A549 (cell line): Measurements from ENCODE around the gene PRR5. TPM values are rescaled to one million over a fixed set of nuclear protein-coding genes. Genes with fewer than 3 reads are reported as not detected.

Source experiments
- ATAC-seq, 2 experiments: fragments of 200-7000 bp in 1 of 2; fragments of >200 bp in 1 of 2; cut with Nextera tagmentation in 1 of 2; cut with Tn5 transposase in 1 of 2; 3 replicates each; pipeline versions ENCODE4 v1.8.0 to v1.9.1; 2018 to 2020; ENCODE audit warnings: mild to moderate bottlenecking in 1 of 2, moderate library complexity in 1 of 2
- CTCF ChIA-PET: fragments of 300-600 bp; sonication (Branson Sonifier 250); formaldehyde crosslinking; extraction: SDS; loops from one replicate; lab custom pipeline; 2021; ENCODE audit warnings: antibody characterized with exemption, inconsistent platforms; lab: Yijun Ruan, JAX
- POLR2A ChIA-PET: fragments of 350-600 bp; formaldehyde crosslinking; extraction: SDS; loops from one replicate; lab custom pipeline; 2021; ENCODE audit warnings: antibody characterized with exemption, inconsistent platforms; lab: Yijun Ruan, JAX
- DNase-seq, 2 experiments: peaks; one replicate each; pipeline versions ENCODE4 v3.0.0 to v3.0.0-alpha.2; 2011 to 2016; ENCODE audit warnings: low read depth in 1 of 2, low spot score in 1 of 2
- FAIRE-seq: peaks from 2 replicates; lab custom pipeline; 2011; peaks lifted over from hg19 to GRCh38; lab: Jason Lieb, UNC
- H3K27ac ChIP-seq, 2 experiments: fragments of >200 bp; sonication (Bioruptor Twin); formaldehyde crosslinking; 3 replicates each; pipeline ENCODE4 v1.5.1; 2016 to 2017
- H3K4me1 ChIP-seq: fragments of >200 bp; sonication (Bioruptor Twin); formaldehyde crosslinking; 3 replicates; pipeline ENCODE4 v1.6.1; 2016
- H3K4me2 ChIP-seq: fragments of >200 bp; sonication (Bioruptor Twin); formaldehyde crosslinking; 3 replicates; pipeline ENCODE4 v1.6.1; 2016
- H3K4me3 ChIP-seq: fragments of >200 bp; sonication (Bioruptor Twin); formaldehyde crosslinking; 3 replicates; pipeline ENCODE4 v1.5.1; 2016
- H3K9me3 ChIP-seq: fragments of >200 bp; sonication (Bioruptor Twin); formaldehyde crosslinking; 3 replicates; pipeline ENCODE4 v1.6.1; 2016
- ATOH8 ChIP-seq: fragments of 250-450 bp; sonication (Bioruptor Pico); IDR thresholded peaks from 2 replicates; pipeline ENCODE4 v1.5.0; 2020; ENCODE audit warnings: low read depth, mild to moderate bottlenecking, moderate library complexity
- BHLHE40 ChIP-seq: IDR thresholded peaks from 2 replicates; pipeline ENCODE4 v1.6.1; 2012; ENCODE audit warnings: low read depth, low read length, inconsistent platforms
- CBX8 ChIP-seq: fragments of 200-600 bp; sonication (generic); IDR thresholded peaks from 2 replicates; pipeline ENCODE4 v1.6.1; 2016
- CHD4 ChIP-seq: fragments of 200-600 bp; sonication (generic); IDR thresholded peaks from 2 replicates; pipeline ENCODE4 v1.6.1; 2016; ENCODE audit warnings: antibody characterized with exemption, mild to moderate bottlenecking, borderline replicate concordance
- FOSB ChIP-seq: fragments of 250-450 bp; sonication (Bioruptor Pico); IDR thresholded peaks from 2 replicates; pipeline ENCODE4 v1.5.0; 2020; ENCODE audit warnings: mild to moderate bottlenecking, moderate library complexity
- GATA3 ChIP-seq: IDR thresholded peaks from 2 replicates; pipeline ENCODE4 v1.6.1; 2012; ENCODE audit warnings: borderline replicate concordance
- KDM5A ChIP-seq: fragments of 200-600 bp; sonication (generic); IDR thresholded peaks from 2 replicates; pipeline ENCODE4 v1.6.1; 2016; ENCODE audit warnings: antibody characterized with exemption, mild to moderate bottlenecking
- MAFK ChIP-seq: fragments of 450-650 bp; IDR thresholded peaks from 2 replicates; pipeline ENCODE4 v1.6.1; 2014; ENCODE audit not compliant: partially characterized antibody
- MAZ ChIP-seq: fragments of 150-350 bp; IDR thresholded peaks from 2 replicates; pipeline ENCODE4 v1.6.1; 2014; ENCODE audit warnings: antibody characterized with exemption, low read depth, low read length, borderline replicate concordance
- MYC ChIP-seq: IDR thresholded peaks from 2 replicates; pipeline ENCODE4 v1.6.1; 2012; ENCODE audit warnings: mild to moderate bottlenecking, inconsistent platforms, low read length, improper control_type of control experiment, borderline replicate concordance
- RAD21 ChIP-seq, 2 experiments: fragments of >200 bp in 1 of 2; sonication (Bioruptor Twin) in 1 of 2; formaldehyde crosslinking in 1 of 2; IDR thresholded peaks in 1 of 2; conservative IDR thresholded peaks in 1 of 2; 2 replicates in 1 of 2; 3 replicates in 1 of 2; pipeline ENCODE4 v1.6.1; 2012 to 2018; ENCODE audit warnings: inconsistent platforms in 1 of 2
- TFCP2L1 ChIP-seq: fragments of 250-450 bp; sonication (Bioruptor Pico); IDR thresholded peaks from 2 replicates; pipeline ENCODE4 v1.5.0; 2021; ENCODE audit warnings: mild to moderate bottlenecking
- TP53 ChIP-seq: fragments of 250-450 bp; sonication (Bioruptor Pico); IDR thresholded peaks from 2 replicates; pipeline ENCODE4 v1.5.0; 2021; ENCODE audit warnings: mild to moderate bottlenecking, moderate library complexity
- WGBS: methylation state at CpG from one replicate; pipeline ENCODE4 v1.1.6; 2017; ENCODE audit errors: missing lambda C conversion rate; 5-methylcytosine and 5-hydroxymethylcytosine counted together
- polyA plus RNA-seq, 4 experiments: library from polyadenylated mRNA; depleted of rRNA in 3 of 4; stranded (reverse); fragments of >200 nt; fragmentation: RNase III in 1 of 4; extraction: RNeasy Plus Mini Kit Qiagen cat#74134 plus additional on column Dnase treatment in 1 of 4; gene quantifications; 2 replicates in 3 of 4; 3 replicates in 1 of 4; pipeline ENCODE4 v1.2.3, GENCODE V29; 2011 to 2017
- TF ChIP-seq, protein P1 (sequence below): fragments of 250-450 bp; sonication (Bioruptor Pico); IDR thresholded peaks from 2 replicates; pipeline ENCODE4 v1.5.0; 2021; ENCODE audit warnings: mild to moderate bottlenecking, moderate library complexity, borderline replicate concordance
- TF ChIP-seq, protein P2 (sequence below): fragments of >200 bp; sonication (Bioruptor Twin); formaldehyde crosslinking; IDR thresholded peaks from 3 replicates; pipeline ENCODE4 v1.6.1; 2016
- TF ChIP-seq, protein P3 (sequence below): IDR thresholded peaks from 2 replicates; pipeline ENCODE4 v1.6.1; 2012; ENCODE audit warnings: low read depth, borderline replicate concordance
- TF ChIP-seq, protein P4 (sequence below): fragments of 200-600 bp; sonication (generic); IDR thresholded peaks from 2 replicates; pipeline ENCODE4 v1.6.1; 2016; ENCODE audit warnings: antibody characterized with exemption, mild to moderate bottlenecking, moderate library complexity

The PRR5 gene
- polyA plus RNA-seq, 2 of the 4 experiments (the other 2 are of a cell fraction): 7.1 to 19.5 TPM

- ATAC-seq (no peak), DNase-seq (no peak), FAIRE-seq (no peak)
- Histone ChIP-seq H3K4me3 (no peak overlapping the region), H3K9me3 (no peaks in the 10 kb centered on the region), H3K27ac (no peak overlapping the region), H3K4me2 (no peak overlapping the region), H3K4me1 (no peaks in the 10 kb centered on the region)
- CTCF ChIA-PET: interaction anchor here (1.0 to 2.2 kb wide), 4 partner anchors 9 to 25 kb away, joined by 3 to 7 read pairs (median 4); no protein-coding TSS in a partner anchor
- WGBS: 97% methylated on average over 2 of the region's 2 CpGs
- POLR2A ChIA-PET: no interaction called here
- TF ChIP-seq TP53 (CRISPR knock-in tag): no peak
- TF ChIP-seq, protein P1, sequence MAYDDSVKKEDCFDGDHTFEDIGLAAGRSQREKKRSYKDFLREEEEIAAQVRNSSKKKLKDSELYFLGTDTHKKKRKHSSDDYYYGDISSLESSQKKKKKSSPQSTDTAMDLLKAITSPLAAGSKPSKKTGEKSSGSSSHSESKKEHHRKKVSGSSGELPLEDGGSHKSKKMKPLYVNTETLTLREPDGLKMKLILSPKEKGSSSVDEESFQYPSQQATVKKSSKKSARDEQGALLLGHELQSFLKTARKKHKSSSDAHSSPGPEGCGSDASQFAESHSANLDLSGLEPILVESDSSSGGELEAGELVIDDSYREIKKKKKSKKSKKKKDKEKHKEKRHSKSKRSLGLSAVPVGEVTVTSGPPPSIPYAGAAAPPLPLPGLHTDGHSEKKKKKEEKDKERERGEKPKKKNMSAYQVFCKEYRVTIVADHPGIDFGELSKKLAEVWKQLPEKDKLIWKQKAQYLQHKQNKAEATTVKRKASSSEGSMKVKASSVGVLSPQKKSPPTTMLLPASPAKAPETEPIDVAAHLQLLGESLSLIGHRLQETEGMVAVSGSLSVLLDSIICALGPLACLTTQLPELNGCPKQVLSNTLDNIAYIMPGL (CRISPR knock-in tag): no peak
- no peak for TF ChIP-seq GATA3
- no peak for TF ChIP-seq ATOH8 (CRISPR knock-in tag)
- no peak for TF ChIP-seq RAD21 (conservative IDR thresholded peaks at IDR 0.05 in 1 of 2, IDR thresholded peaks at IDR 0.05 in 1 of 2)
- no peak for TF ChIP-seq TFCP2L1 (CRISPR knock-in tag)
These were observed 20.6 kb downstream of the PRR5 start for GRCh38 chr22:44722611-44723010.

DNA sequence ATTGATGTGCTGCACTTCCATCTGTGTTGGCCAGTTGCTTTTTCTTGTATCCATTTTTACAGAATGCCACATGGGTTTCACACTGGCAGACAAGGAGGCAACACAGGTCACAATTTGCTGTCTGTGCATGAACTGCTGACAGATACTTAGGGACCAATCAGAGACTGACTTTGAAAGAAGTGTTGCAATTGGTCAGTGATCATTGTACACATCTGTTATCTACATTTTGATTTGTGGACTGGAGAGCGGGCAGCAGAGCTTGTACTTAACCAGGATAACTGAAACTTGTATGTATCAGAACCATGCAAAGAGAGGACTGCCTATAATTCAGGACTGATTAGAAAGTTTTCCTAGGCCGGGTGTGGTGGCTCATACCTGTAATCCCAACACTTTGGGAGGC lies 21.8 kb downstream of the PRR5 start:
- ChIA-PET POLR2A (no interaction called here), CTCF (interaction anchor here (1.2 to 2.3 kb wide), 3 partner anchors 8 to 12 kb away, joined by 3 to 23 read pairs (median 7); no protein-coding TSS in a partner anchor)
- H3K27ac ChIP-seq: no peak overlapping the region
- no peaks in the 10 kb centered on the region for H3K4me1 ChIP-seq
- DNase-seq (peak; percentile 39 to 54), FAIRE-seq (no peak), ATAC-seq (peak in 1 of 2 experiments; percentile 59; a peak in 2 of 6 replicates)
- H3K4me2 ChIP-seq: no peak overlapping the region
- TF ChIP-seq, protein P2, sequence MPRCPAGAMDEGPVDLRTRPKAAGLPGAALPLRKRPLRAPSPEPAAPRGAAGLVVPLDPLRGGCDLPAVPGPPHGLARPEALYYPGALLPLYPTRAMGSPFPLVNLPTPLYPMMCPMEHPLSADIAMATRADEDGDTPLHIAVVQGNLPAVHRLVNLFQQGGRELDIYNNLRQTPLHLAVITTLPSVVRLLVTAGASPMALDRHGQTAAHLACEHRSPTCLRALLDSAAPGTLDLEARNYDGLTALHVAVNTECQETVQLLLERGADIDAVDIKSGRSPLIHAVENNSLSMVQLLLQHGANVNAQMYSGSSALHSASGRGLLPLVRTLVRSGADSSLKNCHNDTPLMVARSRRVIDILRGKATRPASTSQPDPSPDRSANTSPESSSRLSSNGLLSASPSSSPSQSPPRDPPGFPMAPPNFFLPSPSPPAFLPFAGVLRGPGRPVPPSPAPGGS: no peak
- no peak for TF ChIP-seq KDM5A
- TF ChIP-seq MAFK: peak; percentile 30
- TF ChIP-seq, protein P3, sequence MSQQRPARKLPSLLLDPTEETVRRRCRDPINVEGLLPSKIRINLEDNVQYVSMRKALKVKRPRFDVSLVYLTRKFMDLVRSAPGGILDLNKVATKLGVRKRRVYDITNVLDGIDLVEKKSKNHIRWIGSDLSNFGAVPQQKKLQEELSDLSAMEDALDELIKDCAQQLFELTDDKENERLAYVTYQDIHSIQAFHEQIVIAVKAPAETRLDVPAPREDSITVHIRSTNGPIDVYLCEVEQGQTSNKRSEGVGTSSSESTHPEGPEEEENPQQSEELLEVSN: no peak
- TF ChIP-seq CBX8: no peak
- H3K9me3 ChIP-seq: no peaks in the 10 kb centered on the region
- no peak overlapping the region for H3K4me3 ChIP-seq
- 100% methylated on average over 2 of the region's 2 CpGs for WGBS

- H3K9me3 ChIP-seq: no peaks in the 10 kb centered on the region
- DNase-seq (no peak), FAIRE-seq (no peak), ATAC-seq (no peak)
- no peaks in the 10 kb centered on the region for H3K4me1 ChIP-seq
- WGBS: 89% methylated on average over 6 of the region's 6 CpGs
- no peak overlapping the region for H3K27ac ChIP-seq
- CTCF ChIA-PET: interaction anchor here (1.2 to 2.3 kb wide), 4 partner anchors 11 to 40 kb away, joined by 3 to 23 read pairs (median 4); no protein-coding TSS in a partner anchor
- TF ChIP-seq, protein P1 (CRISPR knock-in tag): no peak
- no peak overlapping the region for H3K4me3 ChIP-seq
- H3K4me2 ChIP-seq: no peak overlapping the region
- POLR2A ChIA-PET: no interaction called here
These were observed 22.4 kb downstream of the PRR5 start for GRCh38 chr22:44724416-44724815.

GRCh38 chr22:44724859-44725258 lies 22.9 kb downstream of the PRR5 start:
- ATAC-seq: no peak
- POLR2A ChIA-PET: no interaction called here
- no peak for TF ChIP-seq GATA3
- no peak for TF ChIP-seq KDM5A
- TF ChIP-seq MYC: no peak
- no peak for TF ChIP-seq BHLHE40
- TF ChIP-seq FOSB: no peak
- no peak for TF ChIP-seq MAZ
- TF ChIP-seq, protein P4, sequence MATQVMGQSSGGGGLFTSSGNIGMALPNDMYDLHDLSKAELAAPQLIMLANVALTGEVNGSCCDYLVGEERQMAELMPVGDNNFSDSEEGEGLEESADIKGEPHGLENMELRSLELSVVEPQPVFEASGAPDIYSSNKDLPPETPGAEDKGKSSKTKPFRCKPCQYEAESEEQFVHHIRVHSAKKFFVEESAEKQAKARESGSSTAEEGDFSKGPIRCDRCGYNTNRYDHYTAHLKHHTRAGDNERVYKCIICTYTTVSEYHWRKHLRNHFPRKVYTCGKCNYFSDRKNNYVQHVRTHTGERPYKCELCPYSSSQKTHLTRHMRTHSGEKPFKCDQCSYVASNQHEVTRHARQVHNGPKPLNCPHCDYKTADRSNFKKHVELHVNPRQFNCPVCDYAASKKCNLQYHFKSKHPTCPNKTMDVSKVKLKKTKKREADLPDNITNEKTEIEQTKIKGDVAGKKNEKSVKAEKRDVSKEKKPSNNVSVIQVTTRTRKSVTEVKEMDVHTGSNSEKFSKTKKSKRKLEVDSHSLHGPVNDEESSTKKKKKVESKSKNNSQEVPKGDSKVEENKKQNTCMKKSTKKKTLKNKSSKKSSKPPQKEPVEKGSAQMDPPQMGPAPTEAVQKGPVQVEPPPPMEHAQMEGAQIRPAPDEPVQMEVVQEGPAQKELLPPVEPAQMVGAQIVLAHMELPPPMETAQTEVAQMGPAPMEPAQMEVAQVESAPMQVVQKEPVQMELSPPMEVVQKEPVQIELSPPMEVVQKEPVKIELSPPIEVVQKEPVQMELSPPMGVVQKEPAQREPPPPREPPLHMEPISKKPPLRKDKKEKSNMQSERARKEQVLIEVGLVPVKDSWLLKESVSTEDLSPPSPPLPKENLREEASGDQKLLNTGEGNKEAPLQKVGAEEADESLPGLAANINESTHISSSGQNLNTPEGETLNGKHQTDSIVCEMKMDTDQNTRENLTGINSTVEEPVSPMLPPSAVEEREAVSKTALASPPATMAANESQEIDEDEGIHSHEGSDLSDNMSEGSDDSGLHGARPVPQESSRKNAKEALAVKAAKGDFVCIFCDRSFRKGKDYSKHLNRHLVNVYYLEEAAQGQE: no peak
- TF ChIP-seq CHD4: no peak

More at GRCh38 chr22:44724859-44725258, 22.9 kb downstream of the PRR5 start:
- Histone ChIP-seq H3K27ac (no peak overlapping the region), H3K4me3 (no peak overlapping the region), H3K9me3 (no peaks in the 10 kb centered on the region), H3K4me1 (no peaks in the 10 kb centered on the region), H3K4me2 (no peak overlapping the region)
- FAIRE-seq (no peak), DNase-seq (no peak)
- 76% methylated on average over 4 of the region's 8 CpGs for WGBS
- CTCF ChIA-PET: interaction anchor here (1.2 to 2.3 kb wide), 4 partner anchors 11 to 41 kb away, joined by 3 to 23 read pairs (median 4); no protein-coding TSS in a partner anchor
